NCI-H526 (cell line): ENCODE measurements around the gene KIAA0513.

Source experiments
- DNase-seq, 2 experiments: peaks; one replicate each; lab custom pipeline; 2025; lab: John Stamatoyannopoulos, UW

The KIAA0513 gene

DNA sequence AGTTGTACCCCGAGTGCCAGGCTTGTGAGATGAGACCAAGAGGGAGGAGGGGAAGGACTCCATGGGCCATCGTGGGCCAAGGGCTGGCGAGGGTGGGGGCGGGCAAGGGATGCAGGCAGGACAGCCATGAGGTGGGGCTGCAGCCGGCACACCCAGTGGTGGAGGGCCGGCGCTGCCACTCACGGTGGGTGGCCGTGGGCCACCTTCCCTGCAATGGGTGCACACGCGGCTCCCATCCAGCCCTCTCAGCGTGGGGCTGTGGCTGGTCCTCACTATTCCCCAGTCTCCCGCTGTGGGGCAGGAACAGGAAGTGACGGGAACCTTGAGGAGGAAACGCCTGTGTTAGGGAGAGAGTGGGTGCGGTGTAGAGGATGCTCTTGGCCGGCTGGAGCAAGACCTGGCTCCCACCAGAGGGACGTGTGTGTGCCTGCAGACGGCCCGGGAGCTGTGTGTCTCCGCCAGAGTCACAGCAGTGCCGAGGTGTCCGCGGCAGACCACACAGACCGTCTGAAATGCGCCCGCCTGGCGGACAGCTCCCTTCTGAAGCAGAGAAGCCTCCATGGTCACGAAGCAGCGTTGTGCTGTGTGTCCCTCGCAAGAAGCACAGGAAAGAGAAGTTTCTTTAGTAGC lies 61.1 kb downstream of the KIAA0513 start:
- no peak for DNase-seq

DNA sequence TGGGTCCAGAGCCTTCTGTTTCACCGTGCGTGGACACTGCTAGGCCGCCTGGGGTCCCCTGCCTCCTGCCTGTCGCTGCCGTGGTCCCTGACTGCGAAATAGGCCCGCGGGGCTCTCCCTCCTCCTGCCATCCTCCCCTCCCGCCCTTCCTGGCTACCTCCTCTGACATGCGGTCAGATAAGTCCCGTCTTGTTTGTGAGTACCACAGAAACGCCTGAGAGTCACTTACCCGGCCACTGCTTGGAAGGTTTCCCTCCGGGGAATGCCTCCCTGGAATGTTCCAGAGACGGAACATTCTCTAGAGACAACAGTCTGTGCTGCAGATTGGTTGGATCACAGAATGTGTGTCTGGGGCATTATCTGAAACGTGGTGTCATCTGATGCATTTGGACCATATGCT lies 61.9 kb downstream of the KIAA0513 start:
- no peak for DNase-seq

DNA sequence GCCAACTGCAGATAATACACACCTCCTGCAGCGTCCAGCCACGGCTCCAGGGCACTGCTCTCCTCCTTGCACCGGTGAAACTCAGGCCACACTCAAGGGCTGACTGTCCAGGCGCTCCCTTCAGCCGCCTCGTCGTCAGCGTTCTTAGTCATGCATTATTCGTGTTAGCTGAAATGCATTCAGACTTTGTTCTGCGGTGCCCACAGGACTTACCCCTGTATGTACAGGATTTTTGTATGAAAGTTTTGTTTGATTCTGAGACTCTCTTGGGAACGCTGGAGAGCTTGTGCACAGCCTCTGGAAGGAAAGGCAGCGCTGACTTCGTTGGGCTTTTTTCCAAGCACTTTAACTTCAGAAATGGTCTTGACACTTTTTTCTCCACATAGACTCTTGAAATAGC lies 62.6 kb downstream of the KIAA0513 start:
- no peak for DNase-seq

DNA sequence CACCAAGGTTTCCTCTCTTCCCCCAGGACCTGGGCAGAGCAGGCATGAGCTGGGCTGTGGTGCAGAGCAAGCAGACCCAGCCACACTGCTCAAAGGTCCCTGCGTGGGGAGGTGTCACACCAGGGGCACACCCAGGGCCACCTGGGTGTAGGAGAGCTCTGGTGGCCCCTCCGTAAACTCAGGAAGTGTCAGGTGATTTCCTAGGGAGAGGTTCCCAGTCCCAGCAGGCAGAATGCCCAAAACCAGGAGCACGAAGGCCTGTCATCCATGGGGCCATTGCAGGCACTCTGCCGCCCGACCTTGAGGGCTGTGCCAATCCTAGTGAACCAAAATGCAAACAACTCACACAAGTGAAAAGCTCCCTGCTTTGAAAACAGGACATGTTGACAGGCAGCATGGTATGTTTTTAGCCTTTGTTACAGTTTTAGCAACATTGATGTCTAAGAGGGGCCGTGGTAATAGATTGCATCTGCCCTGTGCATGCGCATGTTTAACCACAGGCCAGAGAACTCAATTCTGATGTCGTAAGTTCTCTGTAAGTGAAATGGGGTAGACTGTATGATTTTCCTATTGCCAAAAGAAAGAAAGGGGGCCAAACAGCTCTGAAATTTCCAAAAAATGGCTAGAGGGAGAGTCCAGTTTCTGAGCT lies 63.4 kb downstream of the KIAA0513 start:
- no peak for DNase-seq

DNA sequence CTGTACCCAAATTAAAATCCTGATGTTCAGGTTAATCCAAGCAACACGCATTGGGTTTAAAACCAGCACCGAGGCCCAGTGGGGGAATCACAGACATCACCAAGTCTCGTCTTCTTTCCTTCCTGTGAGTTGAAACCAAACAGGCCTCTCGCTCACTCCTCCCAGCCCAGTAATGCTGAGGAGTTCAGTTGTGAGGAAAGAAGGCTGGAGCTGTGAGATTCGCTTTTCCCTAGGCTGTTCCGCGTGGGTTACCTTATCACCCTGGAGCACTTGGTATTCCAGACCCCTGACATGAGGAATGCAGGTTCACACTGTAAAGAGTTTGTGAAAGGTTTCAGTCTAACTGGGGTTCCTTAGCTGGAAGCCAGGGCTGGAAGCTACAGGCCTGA lies 63.9 kb downstream of the KIAA0513 start:
- no peak for DNase-seq

DNA sequence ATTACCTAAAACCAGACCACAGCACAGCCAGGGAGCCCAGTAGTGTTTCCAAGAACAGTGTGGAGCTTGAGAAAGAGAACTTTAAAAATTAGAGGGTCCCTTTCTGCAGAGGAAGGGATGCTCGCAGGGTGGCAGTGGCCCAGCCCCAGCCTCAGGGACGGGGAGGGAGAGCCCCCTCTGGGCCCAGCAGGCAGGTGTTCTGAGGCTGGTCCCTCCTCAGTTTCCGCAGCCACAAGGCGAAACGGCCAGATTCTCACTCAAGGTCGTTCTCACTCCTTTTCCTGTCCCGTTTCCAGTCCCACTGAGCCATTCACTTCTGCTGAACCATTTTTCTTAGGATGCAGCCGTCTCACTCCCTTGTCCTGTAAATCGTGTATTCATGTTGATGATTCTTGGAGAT lies 64.7 kb downstream of the KIAA0513 start:
- no peak for DNase-seq

DNA sequence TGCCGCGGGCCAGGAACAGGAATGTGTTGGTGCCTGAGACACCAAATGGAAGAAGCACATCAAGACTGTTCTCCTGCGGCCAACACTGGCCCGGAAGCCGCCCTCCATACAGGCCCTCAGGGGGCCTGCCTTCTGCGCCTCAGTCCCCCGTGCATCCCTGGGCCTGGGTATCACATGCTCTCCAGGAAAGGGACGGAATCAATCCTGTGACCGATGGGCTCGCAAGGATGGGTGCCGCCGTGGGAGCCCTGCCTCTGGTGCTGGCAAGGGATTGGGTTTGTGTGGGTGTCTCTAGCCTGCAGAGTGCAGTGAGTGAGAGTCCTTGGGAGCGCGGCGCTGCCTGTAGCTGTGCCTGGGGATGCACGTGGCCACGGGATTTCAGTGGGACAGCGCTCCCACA lies 65.3 kb downstream of the KIAA0513 start:
- no peak for DNase-seq

DNA sequence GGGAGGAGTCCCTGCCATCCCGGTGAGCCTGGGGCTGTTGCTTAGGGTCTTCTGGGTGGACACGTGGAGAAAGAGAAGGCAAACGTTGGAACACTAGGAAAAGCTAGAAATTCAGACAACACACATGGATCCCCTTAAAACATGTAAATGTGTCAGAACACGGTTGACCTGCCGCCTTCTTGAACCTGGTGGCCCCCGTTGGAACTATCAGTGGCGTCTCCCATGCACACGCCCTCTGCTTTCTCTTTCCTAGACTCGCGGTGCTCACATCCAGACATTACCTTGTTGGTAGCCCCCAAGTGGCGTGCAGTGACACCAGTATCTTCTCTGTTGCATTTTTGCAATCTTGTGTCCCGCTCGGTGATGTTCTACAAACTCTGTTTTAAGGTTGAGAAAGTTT lies 66.1 kb downstream of the KIAA0513 start:
- no peak for DNase-seq

DNA sequence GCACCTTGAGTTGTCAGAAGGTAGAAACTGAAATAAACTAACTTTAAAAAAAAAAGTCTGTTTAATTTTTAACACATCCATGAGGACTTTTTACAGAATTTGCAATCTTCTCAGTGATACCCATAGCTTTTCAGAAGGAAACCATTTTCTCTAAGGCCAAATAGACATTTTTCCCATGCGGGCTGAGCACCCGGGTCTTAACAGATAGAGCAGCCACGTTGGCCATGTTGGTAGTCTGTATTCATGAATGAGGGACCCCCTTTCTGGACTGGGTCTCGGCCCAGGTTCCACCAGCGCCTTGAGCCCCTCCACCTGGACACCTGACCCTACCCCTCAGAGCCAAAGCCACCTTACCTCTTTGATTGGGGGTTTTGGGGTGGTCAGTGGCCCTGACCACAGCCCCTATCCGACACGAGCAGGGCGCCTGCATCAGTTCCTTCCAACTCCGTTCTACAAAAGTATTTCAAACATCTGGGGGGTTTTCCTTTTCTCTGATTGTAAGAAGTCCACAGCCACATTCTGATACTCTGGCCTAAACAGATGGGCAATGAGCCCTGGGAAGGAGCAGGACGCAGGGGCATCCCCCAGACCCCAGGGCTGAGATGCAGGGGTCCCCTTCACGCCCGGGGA lies 66.7 kb downstream of the KIAA0513 start:
- no peak for DNase-seq

DNA sequence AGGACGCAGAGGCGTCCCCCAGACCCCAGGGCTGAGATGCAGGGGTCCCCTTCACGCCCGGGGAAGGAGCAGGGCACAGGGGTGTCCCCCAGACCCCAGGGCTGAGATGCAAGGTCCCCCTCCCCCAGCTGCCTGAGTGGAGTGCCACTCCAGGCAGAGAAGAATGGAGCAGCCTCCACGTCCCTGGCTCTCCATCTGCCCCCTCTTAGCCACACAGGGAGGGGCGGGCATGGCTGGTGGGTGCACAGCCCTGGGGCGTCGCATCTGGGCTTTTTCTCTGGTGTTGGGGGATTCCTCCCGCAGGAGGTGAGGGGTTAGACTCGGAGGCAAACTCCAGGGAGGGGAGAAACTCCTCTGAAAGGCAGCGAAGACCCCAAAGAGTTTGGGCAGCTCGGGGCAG lies 67.2 kb downstream of the KIAA0513 start:
- no peak for DNase-seq

DNA sequence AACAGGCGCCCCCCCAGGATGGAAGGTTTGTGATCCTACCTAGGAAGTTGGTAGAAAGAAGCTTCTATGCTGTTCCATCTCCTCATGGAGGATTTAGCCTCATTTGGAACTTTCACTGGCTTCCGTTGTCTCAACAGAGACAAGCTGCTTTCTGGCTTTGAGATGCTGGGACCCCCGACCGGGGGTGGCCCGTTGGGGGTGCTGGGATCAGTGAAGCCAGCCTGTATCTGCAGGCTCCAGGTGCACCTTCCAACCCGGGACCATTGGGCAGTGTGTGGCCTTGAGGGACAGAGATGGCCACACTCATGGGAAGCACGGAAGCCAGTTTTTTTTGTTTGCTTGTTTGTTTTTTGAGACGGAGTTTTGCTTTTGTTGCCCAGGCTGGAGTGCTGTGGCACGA lies 69.3 kb downstream of the KIAA0513 start:
- no peak for DNase-seq

DNA sequence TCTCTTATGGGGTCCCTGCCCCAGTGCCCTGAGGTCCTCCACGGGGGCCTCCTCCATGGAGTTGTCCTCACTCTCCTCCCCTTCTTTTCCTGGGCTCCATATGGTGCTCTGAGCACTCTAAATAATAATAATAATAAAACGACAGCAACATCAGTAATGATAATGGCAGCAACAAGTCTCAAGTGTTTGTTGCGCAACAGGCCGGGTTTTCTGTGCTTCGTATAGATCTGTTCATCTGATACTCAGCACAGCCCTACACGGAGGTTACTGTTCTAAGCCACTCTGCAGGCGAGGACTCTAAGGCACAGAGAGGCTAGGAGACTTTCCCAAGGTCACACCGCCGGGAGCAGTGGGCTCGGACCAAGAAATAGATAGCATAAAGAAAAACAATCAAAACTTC lies 71.0 kb downstream of the KIAA0513 start:
- DNase-seq, result no peak

DNA sequence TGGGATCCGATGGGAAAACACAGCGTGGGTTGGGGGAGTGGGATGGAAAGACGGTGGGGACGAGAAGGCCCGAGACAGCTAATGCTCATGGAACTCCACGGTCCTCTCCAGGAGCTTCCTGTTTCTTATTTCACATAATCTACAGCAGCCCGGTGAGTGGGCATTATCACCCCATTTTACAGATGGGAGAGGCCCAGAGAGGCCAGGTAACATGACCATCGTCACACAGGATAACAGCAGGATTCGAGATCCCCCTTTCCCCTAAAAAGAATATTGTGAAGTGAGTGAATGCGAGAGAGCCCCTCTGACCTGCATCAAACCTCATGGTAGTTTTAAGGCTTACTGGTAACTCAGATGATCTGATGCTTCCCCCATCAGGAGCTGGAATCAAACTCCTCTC lies 72.7 kb downstream of the KIAA0513 start:
- DNase-seq, result no peak

DNA sequence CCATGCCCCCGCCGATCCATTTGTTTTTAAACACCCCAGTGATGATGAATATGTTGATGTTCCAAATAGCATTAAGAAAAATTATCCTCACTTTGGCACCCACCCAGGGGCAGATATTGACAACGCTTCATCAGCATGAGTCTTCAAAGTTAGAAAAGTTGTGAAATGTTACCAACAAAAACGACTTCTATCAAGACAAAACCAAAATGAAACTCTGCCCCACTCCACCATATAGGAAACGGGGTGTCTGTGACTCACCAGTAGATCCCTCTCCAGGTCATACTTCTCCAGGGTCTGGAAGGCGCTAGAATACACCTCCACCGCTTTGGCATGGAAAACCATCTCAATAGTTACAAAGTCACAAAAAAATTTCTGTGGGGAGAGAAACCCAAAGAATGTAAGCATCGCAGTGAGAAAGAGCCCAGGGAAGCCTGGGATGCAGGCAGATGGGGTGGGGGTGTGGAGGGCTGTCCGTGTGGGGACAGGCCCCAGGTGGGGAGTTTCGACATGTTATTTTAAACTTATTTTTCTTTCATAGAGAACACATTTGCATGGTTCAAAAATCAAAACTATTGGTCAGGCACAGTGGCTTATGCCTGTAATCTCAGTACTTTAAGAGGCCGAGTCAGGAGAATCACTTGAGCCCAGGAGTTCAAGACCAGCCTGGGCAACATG lies 74.5 kb downstream of the KIAA0513 start:
- DNase-seq, result no peak

DNA sequence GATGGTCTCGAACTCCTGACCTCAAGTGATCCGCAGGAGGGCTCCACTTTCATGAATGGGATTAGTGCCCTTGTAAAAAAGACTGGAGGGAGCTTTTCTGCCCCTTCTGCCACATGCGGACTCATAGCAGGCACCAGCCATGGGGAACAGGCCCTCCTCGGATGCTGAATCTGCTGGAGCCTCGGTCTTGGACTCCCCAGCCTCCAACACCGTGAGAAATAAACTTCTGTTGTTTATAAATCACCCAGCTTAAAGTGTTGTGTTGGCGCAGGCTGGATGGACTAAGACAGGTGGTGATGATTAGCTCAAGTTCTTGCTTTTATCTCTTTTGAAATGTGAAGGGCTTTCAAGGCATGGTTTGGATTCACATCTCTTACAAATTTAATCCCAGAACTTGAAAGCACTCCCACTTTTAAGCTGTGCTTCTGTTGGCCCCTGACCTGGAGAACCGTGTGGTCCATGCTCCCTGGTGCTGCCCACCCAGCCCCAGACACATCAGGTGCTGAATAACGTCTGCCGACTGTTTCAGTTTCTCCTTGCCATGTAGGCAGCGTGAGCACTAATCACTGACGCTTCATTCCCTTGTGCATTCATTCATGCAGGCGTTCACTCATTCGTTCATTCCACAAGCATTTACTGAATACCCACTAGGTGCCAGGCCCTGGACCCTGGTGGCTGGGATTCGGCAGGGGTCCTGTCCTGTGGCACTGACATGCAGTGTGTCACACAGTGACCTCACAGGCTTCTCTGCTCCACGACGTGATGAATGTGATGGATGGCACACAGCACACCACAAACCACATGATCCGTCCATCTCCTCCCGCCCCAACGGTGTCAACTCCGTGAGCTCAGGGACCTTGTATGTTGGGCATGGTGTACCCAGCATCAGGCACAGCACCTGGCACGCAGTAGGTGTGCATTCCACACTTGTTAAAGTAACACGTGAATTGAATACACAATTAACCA lies 75.8 kb downstream of the KIAA0513 start:
- DNase-seq, result no peak

DNA sequence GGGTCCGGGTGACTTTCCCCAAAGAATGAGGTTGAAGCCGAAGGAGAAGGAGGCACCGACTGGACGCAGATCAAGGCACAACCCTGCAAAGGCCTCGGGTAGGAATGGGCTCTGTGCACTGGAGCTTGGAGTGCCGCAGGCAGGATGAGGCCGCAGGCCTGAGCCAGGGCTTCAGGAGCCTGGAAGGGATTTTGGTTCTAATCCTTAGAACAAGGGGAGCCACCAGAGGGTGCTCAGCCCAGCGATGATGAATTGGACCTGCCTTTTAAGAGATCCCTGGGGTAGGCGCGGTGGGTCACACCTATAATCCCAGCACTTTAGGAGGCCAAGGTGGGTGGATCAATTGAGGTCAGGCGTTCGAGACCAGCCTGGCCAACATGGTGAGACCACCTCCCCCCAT lies 76.6 kb downstream of the KIAA0513 start:
- no peak for DNase-seq

DNA sequence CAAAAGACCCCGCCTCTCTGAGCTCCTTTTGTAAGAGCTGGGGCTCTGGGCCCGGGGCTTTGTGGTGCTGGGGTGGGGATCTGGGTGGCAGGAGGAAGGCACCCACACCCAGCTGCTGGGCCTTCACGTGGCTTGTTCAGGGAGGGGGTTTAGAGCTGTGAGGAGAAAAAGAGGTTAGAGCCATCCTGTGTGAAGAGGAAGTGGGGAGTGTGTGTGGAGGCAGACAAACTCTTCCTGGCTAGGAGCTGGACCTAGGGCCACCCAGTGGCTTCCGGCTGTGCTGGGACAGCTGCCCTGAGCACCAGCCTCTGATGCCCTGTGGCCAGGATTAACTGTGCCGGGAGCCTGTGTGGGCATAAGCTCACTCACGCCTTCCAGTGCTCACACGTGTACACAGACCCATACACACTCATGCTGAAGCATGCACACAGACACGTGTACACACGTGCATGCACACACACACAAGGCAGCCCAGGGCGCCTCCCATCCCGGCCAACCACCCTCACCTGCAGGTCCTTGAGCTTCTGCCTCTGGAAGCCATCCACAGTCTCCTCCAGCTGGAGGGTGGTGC lies 77.3 kb downstream of the KIAA0513 start:
- no peak for DNase-seq

DNA sequence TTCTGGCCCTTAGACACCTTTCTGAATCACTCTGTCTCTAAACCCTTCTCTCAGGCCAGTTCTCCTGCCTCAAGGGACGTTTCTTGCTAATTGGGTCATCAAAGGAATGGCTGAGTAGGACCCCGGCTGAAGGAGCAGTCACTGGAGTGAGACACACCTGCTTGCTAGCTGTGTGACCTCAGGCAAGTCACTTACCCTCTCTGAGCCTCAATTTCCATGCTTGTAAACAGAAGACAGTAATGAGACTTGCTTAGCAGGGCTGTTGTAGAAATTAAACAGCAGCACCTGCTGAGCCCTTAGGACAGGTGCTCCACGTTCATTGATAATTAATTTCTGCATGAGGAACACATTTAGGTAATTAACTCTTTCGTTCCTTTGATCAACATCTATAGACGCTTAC lies 77.9 kb downstream of the KIAA0513 start:
- DNase-seq, result no peak

DNA sequence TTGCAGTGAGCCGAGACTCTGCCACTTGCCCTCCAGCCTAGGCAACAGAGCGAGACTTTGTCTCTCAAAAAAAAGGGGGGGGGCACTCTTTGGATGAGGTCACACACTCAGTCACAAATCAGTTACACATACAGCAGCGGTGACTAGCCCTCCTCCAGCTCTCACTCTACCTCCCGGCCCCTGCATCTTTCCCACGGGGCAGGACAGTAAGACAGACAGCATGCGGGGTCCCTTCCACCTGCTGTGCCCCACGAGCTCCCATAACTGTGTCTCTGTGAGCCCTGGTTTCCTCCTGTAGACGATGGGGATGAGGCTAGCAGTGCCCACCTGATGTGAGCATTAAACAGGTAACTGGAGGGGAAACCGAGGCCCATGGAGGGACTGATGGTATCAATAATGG lies 79.5 kb downstream of the KIAA0513 start:
- no peak for DNase-seq

DNA sequence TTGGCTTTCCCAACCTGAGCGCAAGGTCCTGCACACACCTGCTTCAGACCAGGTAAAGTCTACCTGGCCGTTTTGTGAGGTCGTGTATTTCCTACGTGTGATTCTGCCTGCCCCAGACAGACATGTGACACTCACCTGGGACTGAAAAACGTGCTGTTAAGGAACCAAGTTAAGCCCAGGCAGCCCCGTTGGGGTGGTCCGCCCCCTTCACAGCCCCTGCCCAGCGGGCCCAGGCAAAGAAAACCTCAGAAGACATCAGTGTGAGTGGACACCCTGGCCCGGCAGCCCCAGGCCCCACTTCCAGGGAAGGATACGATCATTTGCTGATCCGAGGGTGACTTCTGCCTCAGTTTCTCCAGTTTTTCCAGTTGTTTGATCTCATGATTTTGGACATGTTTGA lies 79.9 kb downstream of the KIAA0513 start:
- DNase-seq, result no peak

DNA sequence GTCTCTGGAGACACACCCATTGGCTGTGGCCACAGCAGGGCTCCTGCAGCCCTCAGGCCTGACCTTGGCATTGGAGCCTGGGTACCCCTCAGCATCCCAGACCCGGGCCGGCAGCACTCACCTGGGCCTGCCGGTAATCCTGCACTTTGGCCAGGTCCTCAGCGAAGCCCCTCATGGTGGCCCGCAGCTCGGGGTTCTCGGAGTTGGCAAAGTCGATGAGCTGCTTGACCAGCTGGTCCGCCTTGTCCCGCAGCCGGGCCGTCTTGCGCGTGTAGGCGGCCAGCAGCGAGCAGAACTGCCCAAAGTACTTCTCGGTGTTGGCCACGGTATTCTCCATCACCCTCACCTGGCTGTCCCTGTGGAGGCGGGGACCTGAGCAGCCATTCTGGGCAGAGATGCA lies 82.5 kb downstream of the KIAA0513 start:
- no peak for DNase-seq

DNA sequence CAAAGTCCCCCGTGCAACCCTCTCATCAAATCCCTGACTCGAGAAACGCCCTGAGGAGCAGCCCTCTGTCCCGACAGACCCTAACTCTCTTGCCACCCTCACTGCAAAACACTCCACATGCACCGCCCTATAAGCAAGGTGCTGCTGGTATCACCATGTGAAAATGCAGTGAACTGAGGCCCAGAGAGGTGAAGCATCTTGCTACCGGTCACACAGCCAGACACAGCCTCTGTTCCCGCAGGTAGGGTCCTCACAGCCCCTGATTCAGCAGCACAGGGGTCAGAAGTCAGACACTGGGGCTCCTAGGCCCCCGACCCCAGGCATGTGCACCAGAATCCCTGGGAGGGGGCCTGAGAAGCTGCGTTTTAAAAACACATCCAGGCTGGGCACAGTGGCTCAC lies 83.6 kb downstream of the KIAA0513 start:
- DNase-seq, result no peak
